ENCODE measurements around the gene SPATC1L. TPM values are rescaled to one million over a fixed set of nuclear protein-coding genes. Genes with fewer than 3 reads are reported as not detected.

The SPATC1L gene
- total RNA-seq, 2 donors from 2014 or later = 29.5 to 31.9 TPM

- Histone ChIP-seq H3K27me3 (ENCODE audit: control insufficient read depth, insufficient read depth, low read length, poor library complexity, severe bottlenecking) (no peaks in the 10 kb centered on the region), H3K27ac (ENCODE audit: low read depth, low read length) (no peak overlapping the region), H3K9ac (ENCODE audit: extremely low read depth, low read length, poor library complexity, severe bottlenecking) (no peak overlapping the region), H3K9me3 (ENCODE audit: control insufficient read depth, low read length) (no peaks in the 10 kb centered on the region), H3K4me1 (ENCODE audit: control insufficient read depth, insufficient read depth, low read length) (peaks cover 6% of the 10 kb centered on the region), H3K36me3 (ENCODE audit: control insufficient read depth, insufficient read depth, low read length) (no peaks in the 10 kb centered on the region), H3K4me3 (ENCODE audit: low read length) (no peak overlapping the region)
- Mint-ChIP-seq H3K4me1 (peaks cover 11% of the 10 kb centered on the region), H3K27me3 (ENCODE audit: insufficient read depth) (peaks cover 29% of the 10 kb centered on the region), H3K9me3 (peaks cover 7% of the 10 kb centered on the region), H3K4me3 (no peak overlapping the region), H3K36me3 (ENCODE audit: low read depth) (no peaks in the 10 kb centered on the region), H3K27ac (no peak overlapping the region)
- WGBS, 2 experiments (ENCODE audit: insufficient coverage in 1 of 2, insufficient read length in 1 of 2) = 56 to 82% methylated on average over 3 to 15 of the region's 15 CpGs
- DNase-seq = no peak
- TF ChIP-seq CTCF (conservative IDR thresholded peaks at IDR 0.05) = no peak
Observed at GRCh38 chr21:46139686-46140085, 44.6 kb downstream of the SPATC1L start.

- Histone ChIP-seq H3K27me3 (ENCODE audit: control insufficient read depth, insufficient read depth, low read length, poor library complexity, severe bottlenecking) (no peaks in the 10 kb centered on the region), H3K4me1 (ENCODE audit: control insufficient read depth, insufficient read depth, low read length) (peaks cover 6% of the 10 kb centered on the region), H3K9ac (ENCODE audit: extremely low read depth, low read length, poor library complexity, severe bottlenecking) (no peak overlapping the region), H3K36me3 (ENCODE audit: control insufficient read depth, insufficient read depth, low read length) (no peaks in the 10 kb centered on the region), H3K27ac (ENCODE audit: low read depth, low read length) (no peak overlapping the region), H3K4me3 (ENCODE audit: low read length) (no peak overlapping the region), H3K9me3 (ENCODE audit: control insufficient read depth, low read length) (no peaks in the 10 kb centered on the region)
- no peak for DNase-seq
- TF ChIP-seq CTCF (conservative IDR thresholded peaks at IDR 0.05) = no peak
- 92 to 96% methylated on average over 18 to 28 of the region's 28 CpGs for whole genome bisulfite sequencing, 2 experiments (ENCODE audit: insufficient coverage in 1 of 2, insufficient read length in 1 of 2)
- Mint-ChIP-seq H3K36me3 (ENCODE audit: low read depth) (no peaks in the 10 kb centered on the region), H3K27me3 (ENCODE audit: insufficient read depth) (peaks cover 29% of the 10 kb centered on the region), H3K9me3 (peaks cover 5% of the 10 kb centered on the region), H3K4me3 (no peak overlapping the region), H3K27ac (no peak overlapping the region), H3K4me1 (peaks cover 11% of the 10 kb centered on the region)
Observed at GRCh38 chr21:46138383-46138970, 45.8 kb downstream of the SPATC1L start.

GRCh38 chr21:46137908-46138307 lies 46.4 kb downstream of the SPATC1L start:
- peaks cover 6% of the 10 kb centered on the region for H3K4me1 ChIP-seq (ENCODE audit: control insufficient read depth, insufficient read depth, low read length)
- H3K36me3 ChIP-seq (ENCODE audit: control insufficient read depth, insufficient read depth, low read length) = no peaks in the 10 kb centered on the region
- Mint-ChIP-seq H3K36me3 (ENCODE audit: low read depth) (no peaks in the 10 kb centered on the region), H3K27me3 (ENCODE audit: insufficient read depth) (peaks cover 29% of the 10 kb centered on the region), H3K4me3 (no peak overlapping the region), H3K4me1 (peaks cover 11% of the 10 kb centered on the region), H3K9me3 (peaks cover 5% of the 10 kb centered on the region), H3K27ac (no peak overlapping the region)
- WGBS, 2 experiments (ENCODE audit: insufficient coverage in 1 of 2, insufficient read length in 1 of 2) = 94% methylated on average over 7 of the region's 7 CpGs
- no peak for DNase-seq
- no peak overlapping the region for H3K4me3 ChIP-seq (ENCODE audit: low read length)
- H3K27ac ChIP-seq (ENCODE audit: low read depth, low read length) = no peak overlapping the region
- no peaks in the 10 kb centered on the region for H3K9me3 ChIP-seq (ENCODE audit: control insufficient read depth, low read length)
- no peak for TF ChIP-seq CTCF (conservative IDR thresholded peaks at IDR 0.05)
- H3K9ac ChIP-seq (ENCODE audit: extremely low read depth, low read length, poor library complexity, severe bottlenecking) = no peak overlapping the region
- H3K27me3 ChIP-seq (ENCODE audit: control insufficient read depth, insufficient read depth, low read length, poor library complexity, severe bottlenecking) = no peaks in the 10 kb centered on the region
